NCI-H510A (cell line): ENCODE measurements around the gene CADM3.

ENCODE experiments used
- DNase-seq: peaks from one replicate; lab custom pipeline; 2025; lab: John Stamatoyannopoulos, UW

CADM3 gene

GRCh38 chr1:159173320-159173719 is 1.9 kb downstream of the CADM3 start:
- no peak for DNase-seq

DNA sequence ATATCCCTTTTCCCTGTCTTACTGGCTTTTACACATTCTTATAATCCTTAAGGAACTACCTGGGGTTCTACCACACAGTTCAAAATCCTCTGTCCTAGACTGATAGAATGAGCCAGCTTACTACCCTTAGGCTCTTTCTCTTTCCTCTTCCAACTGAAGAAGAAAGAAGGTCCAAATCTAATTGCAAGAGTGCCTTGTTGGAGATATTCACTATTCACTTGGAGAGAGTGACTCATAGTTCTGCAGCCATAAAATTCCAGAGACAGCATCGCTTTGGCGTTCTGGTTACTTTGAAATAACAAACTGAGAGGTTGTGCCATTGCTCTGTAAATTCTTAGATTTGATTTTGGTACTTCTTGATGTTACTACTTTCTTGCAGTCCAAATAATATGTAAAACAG is 4.2 kb downstream of the CADM3 start:
- DNase-seq: no peak

DNA sequence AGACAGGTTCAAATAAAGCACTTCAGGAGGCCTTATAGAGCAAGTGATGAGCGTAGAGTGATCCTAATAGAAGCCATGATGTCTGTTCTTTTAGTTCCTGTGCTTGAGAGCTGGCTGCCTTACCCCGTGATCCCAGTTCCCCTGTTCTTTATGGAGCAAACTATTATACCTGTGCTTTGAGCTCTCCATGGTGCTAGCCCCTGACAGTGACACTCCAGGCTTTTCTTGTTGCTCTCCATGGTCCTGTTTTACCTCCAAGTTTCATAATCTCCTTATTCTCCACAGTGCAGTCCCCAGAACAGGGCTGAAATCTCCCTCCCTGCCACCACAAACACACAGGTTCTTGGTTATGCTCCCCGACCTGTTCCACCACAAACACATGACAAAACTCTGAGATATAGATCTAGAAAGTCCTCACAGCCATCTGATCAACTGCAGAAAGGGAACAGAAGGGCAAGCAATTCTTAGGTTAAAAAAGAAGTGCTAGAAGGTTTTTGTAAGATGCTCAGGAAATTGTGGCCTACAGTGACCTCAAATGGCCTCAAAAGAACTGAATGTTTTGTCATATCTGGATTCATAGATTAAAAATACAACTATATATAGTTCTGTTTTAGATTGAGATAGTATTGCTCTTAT is 6.0 kb downstream of the CADM3 start:
- DNase-seq: no peak

DNA sequence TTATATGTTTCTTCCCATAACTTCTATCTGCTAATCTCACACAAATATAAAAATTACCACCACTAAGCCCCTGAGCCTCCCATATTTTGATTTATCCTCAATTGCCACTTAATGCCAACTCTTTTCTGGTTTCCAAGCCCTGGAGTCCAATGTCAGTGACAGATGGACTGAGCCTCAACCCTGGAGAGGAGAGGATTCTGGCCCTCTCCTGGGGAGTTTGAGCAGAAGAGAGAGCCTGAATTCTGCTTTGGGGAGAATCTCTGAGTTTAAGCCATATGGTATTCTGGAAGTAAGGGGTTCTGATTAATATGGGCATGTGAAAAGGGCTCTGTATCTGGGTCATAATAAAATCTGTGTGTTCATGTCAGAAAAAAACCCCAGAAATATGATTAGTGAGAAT is 8.5 kb downstream of the CADM3 start:
- DNase-seq: no peak

GRCh38 chr1:159180516-159180915 is 9.1 kb downstream of the CADM3 start:
- no peak for DNase-seq

DNA sequence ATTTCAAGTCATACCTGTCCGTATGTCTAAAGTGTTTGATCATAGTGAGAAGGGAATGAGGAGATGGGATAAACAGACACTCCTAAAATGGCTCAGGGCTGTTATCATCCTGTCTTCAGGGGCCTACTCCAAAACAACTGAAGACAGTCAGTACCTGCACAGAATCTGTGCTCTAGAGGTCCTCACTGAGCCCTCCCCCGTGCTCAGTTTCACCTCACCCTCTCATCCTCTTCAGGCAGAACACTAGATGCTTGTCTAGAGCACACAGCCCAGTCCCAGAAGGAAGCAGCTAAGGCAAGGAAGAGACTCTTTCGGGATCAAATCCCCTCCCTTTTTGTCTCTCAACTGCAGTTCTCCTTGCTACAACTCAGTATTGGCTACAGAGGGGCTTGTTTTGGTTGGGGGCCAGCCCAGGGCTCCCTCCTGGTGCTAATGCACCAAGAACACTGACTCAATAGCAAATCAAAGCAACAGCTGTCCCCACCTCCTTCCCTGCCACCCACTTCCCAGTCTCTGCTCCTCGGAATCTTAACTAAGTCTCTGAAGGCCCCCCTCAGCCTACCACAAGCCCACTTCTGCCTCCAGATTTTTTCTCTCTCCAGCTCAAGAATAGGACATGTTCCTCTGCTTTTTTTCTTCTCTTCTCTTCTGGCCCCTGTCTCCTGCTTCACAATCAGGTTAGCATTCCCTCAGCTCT is 10.1 kb downstream of the CADM3 start:
- DNase-seq: no peak

- DNase-seq: no peak
Observed at GRCh38 chr1:159184201-159184600, 12.8 kb downstream of the CADM3 start.

GRCh38 chr1:159185121-159185520 is 13.7 kb downstream of the CADM3 start:
- no peak for DNase-seq

DNA sequence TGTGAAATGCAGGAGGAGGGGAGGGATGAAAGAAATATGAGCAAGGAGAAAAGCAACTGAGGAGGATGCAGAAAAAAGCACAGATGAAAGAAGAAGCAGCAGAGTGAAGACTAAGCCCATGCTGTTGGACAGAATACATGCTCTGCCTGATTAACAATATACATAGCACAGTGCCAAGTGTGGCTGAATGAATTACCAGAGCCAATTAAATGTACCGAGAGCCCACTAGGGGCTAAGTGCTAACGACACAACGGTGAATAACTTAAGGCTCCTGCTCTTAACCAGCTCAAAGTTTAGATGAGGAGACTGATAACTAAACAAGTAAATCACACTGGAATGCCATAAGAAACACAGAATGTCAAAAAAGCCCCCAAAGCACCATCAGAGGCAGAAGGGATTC is 15.6 kb downstream of the CADM3 start:
- DNase-seq: no peak

GRCh38 chr1:159187647-159188374 is 16.4 kb downstream of the CADM3 start:
- no peak for DNase-seq

DNA sequence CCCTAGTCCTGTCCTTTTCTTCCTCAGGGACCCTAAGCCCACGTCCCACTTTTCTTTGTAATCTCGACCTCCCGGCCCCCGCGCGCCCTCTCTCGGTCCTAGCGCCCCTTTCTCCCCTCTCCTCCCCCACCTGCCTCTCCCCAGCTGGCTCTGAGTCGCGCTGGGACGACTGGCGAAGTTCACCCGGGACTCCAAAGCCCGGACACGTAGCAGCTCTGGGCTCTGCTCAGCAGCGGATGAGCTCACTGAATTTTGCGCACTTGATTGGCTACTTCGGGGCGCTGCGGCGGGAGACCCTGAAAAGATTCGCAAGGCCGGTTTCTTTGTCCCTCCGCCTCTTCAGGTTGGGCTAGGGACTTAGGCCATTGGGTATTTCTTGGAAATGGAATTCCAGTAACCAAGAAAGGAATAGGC is 17.0 kb downstream of the CADM3 start:
- peak; percentile 22 for DNase-seq

GRCh38 chr1:159190441-159190840 is 19.0 kb downstream of the CADM3 start:
- no peak for DNase-seq

DNA sequence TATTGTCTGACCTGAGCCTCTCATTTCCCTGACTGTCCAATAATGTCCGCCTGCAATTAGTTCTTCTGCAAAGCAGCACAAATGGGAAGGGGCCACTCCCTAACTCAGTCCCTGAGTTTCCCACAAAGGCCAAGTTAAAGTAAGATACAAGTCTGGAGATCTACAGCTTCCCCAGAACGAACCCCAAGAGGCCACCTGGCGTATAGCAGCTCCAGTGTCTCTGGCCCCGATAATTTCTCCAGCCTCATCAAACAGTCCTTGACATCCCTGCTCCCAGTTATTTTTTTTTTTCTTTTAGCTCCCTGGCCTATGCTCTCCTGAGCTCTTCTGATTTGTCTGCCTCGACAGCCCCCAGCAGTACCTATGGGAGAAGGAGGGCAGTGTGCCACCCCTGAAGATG is 25.1 kb downstream of the CADM3 start:
- DNase-seq: no peak

DNA sequence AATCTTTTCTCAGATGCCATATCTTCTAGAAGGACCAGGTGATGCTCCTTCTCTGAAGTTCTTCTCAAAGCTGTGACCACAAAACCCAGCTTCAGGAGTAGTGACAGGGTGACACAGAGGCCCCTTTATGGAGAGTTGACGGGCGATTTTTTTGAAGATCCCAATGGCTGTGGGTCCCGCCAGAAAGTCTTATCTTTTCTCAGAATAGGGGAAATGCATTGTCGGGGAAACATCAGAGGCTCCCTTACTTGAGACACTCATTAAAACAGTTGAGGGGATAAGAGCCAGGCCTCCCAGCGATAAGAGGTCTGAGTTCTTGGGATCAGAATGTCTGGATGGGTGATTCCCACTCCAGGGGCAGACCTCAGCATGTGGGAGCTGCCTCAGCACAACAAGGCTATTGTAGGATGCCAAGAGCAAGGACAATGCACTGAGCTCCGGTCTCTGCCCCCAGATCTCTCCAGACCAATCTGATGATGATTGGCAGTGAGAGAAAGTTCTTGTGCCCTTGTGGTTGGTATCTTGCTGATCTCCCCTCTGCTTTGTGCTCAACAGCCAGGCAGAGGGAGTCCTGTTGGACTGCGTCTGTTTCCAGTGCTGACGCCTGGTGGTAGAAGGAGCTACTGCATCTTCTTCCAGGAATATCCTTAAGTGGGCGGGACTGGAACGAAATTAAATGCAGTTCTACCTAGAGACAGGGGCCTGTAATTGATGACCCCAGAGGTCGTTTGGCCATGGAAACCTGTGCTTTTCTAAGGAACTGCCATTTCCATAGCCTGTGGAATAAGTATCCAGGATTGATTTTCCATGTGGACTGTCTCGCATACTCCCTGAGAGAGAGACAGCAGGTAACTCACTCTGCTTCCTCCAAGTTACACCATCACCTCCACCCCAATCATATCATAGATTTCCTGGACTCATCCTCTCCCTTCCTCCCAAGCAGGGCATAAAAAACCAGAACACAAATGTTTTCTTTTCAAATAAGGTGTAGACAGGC is 26.4 kb downstream of the CADM3 start:
- no peak for DNase-seq

DNA sequence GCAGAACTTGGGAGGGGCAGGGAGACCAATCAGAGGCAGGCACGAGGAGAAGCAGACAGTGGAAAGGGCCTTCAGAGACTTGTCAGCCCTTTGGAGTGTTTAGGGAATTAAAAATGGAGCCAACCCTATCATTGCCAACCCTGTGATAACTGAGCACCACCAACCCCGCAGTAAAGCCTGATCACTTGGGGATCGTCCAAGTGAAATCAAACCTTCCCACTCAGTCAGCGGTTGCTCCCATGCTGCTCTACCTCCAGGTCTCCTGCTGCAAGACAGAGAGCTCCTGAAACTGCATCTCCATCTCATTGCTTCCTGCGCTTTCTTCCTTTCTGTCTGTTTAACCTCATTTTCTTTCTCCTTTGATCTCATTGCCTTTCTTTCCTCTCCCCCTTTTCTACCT is 28.5 kb downstream of the CADM3 start:
- no peak for DNase-seq

- DNase-seq: no peak
Observed at GRCh38 chr1:159200769-159201168, 29.4 kb downstream of the CADM3 start.

DNA sequence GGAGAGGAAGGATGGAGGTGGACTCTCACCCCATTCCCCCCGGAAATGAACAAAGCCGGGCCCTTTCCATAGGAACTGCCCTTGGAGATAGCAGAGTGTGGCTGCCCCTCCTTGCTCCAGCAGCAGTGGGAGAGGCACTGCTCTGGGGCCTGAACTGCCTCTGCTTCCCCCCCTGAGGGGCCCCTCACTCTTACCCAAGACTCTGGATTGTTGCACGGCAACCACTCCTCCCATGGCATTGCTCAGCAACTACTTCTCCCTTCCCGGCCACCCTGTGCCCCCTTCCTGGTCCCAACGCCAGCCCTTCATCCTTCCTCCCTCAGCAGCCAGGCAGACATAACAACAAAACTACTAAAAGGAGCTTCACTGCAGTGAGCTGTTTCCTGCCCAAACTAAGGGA is 30.2 kb downstream of the CADM3 start:
- DNase-seq: no peak

- no peak for DNase-seq
Observed at GRCh38 chr1:159203610-159204009, 32.2 kb downstream of the CADM3 start.

GRCh38 chr1:159204161-159205141 is 33.0 kb downstream of the CADM3 start, which contains the start of gene ACKR1:
ACKR1 (plus strand) TSS chr1:159204875; CDS start chr1:159204960, 85 bp downstream.
- DNase-seq: no peak

DNA sequence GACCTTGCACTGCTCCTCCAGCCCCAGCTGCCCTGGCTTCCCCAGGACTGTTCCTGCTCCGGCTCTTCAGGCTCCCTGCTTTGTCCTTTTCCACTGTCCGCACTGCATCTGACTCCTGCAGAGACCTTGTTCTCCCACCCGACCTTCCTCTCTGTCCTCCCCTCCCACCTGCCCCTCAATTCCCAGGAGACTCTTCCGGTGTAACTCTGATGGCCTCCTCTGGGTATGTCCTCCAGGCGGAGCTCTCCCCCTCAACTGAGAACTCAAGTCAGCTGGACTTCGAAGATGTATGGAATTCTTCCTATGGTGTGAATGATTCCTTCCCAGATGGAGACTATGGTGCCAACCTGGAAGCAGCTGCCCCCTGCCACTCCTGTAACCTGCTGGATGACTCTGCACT is 33.8 kb downstream of the CADM3 start:
- no peak for DNase-seq

DNA sequence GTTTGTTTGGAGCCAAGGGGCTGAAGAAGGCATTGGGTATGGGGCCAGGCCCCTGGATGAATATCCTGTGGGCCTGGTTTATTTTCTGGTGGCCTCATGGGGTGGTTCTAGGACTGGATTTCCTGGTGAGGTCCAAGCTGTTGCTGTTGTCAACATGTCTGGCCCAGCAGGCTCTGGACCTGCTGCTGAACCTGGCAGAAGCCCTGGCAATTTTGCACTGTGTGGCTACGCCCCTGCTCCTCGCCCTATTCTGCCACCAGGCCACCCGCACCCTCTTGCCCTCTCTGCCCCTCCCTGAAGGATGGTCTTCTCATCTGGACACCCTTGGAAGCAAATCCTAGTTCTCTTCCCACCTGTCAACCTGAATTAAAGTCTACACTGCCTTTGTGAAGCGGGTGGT is 34.7 kb downstream of the CADM3 start:
- no peak for DNase-seq
